Spleen (tissue), 7 donors: ENCODE data around the gene KCNE3.

ENCODE experiments used
- POLR2A ChIP-seq, 3 donors: fragments of 450-650 bp; IDR thresholded peaks; one replicate each; pipeline ENCODE4 v1.5.1; 2017; ENCODE audit warnings: antibody characterized with exemption in 3 of 3, mild to moderate bottlenecking in 1 of 3
- POLR2AphosphoS5 ChIP-seq, 3 donors: sonication (generic); formaldehyde crosslinking; IDR thresholded peaks; one replicate each; pipeline ENCODE4 v1.5.1; 2017; ENCODE audit warnings: antibody characterized with exemption in 3 of 3
- TF ChIP-seq, protein P1 (sequence below), 11 experiments: fragments of 200-600 bp in 7 of 11; fragments of 450-650 bp in 4 of 11; sonication (generic) in 4 of 11; IDR thresholded peaks in 8 of 11; conservative IDR thresholded peaks in 3 of 11; 1 replicate in 7 of 11; 2 replicates in 4 of 11; pipeline versions ENCODE4 v1.4.0 to v1.8.0; 2016 to 2021; ENCODE audit warnings: antibody characterized with exemption in 11 of 11, inconsistent platforms in 4 of 11, mild to moderate bottlenecking in 1 of 11
- donor health status: DM: no; HTN: no; CAD: no; lungs with moderate emphysema.
- donor health status: DM: no; HTN: no; CAD: no.
- donor health status: DM: no; HTN: no; CAD: no.

- no peak for TF ChIP-seq POLR2A (IDR thresholded peaks at IDR 0.05)
- TF ChIP-seq, protein P1, sequence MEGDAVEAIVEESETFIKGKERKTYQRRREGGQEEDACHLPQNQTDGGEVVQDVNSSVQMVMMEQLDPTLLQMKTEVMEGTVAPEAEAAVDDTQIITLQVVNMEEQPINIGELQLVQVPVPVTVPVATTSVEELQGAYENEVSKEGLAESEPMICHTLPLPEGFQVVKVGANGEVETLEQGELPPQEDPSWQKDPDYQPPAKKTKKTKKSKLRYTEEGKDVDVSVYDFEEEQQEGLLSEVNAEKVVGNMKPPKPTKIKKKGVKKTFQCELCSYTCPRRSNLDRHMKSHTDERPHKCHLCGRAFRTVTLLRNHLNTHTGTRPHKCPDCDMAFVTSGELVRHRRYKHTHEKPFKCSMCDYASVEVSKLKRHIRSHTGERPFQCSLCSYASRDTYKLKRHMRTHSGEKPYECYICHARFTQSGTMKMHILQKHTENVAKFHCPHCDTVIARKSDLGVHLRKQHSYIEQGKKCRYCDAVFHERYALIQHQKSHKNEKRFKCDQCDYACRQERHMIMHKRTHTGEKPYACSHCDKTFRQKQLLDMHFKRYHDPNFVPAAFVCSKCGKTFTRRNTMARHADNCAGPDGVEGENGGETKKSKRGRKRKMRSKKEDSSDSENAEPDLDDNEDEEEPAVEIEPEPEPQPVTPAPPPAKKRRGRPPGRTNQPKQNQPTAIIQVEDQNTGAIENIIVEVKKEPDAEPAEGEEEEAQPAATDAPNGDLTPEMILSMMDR (IDR thresholded peaks at IDR 0.05 in 8 of 11, conservative IDR thresholded peaks at IDR 0.05 in 3 of 11): no peak
- no peak for TF ChIP-seq POLR2AphosphoS5 (IDR thresholded peaks at IDR 0.05)
Measured at GRCh38 chr11:74438681-74439080, 28.7 kb downstream of the KCNE3 start.
